GM19035 (cell line): Measurements from ENCODE around the gene NPHS1.
"Not testable (repeated sequence)": the region's sequence is repeated elsewhere in the genome, so short reads cannot be mapped to it uniquely, and the experiment has no call there.

Source experiments
- ATAC-seq: cut with Tn5 transposase; IDR thresholded peaks from one replicate; pipeline ENCODE4 v1.9.1; 2021; ENCODE audit not compliant: unreplicated experiment

Gene NPHS1

GRCh38 chr19:35813043-35813890 is 39.0 kb downstream of the NPHS1 start:
- ATAC-seq: no peak

- ATAC-seq: no peak
These were observed 39.9 kb downstream of the NPHS1 start, which contains the start of gene PRODH2 for GRCh38 chr19:35812220-35813042. Gene PRODH2, minus strand, starts transcription at chr19:35812845. Its CDS starts 40 bp downstream, at chr19:35812805.

DNA sequence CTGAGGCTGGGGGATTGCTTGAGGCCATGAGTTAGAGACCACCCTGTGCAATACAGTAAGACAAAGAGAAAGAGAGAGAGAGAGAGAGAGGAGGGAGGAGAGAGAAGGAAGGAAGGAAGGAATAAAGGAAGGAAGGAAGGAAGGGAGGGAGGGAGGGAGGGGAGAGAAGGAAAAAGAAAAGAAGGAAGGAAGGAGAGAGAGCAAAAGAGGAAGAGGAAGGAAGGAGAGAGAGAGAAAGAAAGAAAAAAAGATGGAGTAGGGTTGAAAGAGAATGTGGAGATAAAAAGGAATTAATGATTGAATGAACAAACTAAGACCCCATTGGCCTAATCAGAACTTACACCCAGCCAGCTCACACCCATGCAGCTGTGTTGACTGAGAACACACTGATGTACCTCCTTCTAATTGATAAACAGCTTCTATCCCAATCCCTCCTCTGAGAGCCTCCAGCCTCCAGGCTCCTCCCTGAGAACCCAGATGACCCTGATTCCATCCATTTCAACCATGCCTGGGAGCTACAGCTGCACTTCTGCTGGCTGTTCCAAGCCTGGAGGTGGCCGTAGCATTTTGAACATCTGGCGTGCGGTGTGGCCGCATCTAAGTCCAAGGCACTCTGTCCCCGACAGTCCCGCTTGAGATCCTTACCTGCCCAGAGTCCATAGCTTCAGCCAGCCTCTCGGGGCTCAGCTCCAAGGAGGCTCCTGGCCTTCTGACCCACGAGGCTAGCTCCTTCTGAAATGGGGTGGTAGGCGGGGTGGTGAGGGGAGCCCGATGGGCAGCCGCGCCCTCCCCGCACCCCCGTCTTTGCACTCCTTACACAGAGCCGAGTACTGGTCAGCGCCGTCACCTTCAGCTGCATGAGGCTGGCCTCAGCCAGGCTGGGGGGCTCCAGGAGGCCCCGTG is 40.7 kb downstream of the NPHS1 start:
- ATAC-seq: no peak

DNA sequence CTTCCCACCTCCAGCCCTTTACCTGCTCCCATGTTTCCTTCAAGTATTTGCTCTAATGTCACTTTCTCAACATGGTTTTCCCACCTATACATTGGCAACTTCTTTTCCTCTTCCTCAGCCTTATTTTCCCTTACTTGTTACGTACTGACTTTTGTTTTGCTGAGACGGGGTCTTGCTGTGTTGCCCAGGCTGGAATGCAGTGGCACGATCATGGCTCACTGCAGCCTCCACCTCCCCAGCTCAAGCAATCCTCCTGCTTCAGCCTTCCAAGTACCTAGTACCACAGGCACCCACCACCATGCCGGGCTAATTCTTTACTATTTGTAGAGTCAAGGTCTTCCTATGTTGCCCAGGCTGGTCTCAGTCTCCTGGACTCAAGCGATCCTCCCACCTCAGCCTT is 44.7 kb downstream of the NPHS1 start:
- ATAC-seq: no peak

- no peak for ATAC-seq
These were observed 45.7 kb downstream of the NPHS1 start for GRCh38 chr19:35806597-35806996.

DNA sequence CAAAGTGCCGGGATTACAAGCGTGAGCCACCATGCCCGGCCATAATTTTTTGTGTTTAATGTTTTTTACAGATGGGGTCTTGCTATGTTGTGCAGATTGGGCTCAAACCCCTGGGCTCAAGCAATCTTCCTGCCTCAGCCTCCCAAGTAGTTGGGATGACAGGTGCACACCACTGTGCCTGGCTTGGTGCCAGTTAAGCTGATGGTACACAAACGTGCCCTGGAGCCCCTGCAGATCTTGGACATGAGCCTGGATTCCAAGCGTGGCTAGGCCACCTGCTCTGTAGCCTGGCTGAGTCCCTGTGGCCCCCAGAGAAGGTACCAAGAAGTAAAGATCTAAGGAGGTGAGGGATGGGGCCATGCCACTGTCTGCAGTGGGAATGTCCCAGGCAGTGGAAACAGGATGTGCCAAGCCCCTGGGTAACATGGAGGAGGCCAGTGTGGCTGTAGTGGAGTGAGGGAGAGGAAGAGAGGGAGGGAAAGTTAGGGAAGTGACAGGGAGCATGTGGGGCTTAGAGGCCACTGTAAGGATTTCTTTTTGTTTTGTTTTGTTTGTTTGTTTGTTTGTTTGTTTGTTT is 46.7 kb downstream of the NPHS1 start:
- no peak for ATAC-seq

- ATAC-seq: no peak
These were observed 50.5 kb downstream of the NPHS1 start for GRCh38 chr19:35801828-35802227.

GRCh38 chr19:35797663-35798062 is 54.6 kb downstream of the NPHS1 start:
- no peak for ATAC-seq

GRCh38 chr19:35796645-35797542 is 55.4 kb downstream of the NPHS1 start:
- no peak for ATAC-seq

DNA sequence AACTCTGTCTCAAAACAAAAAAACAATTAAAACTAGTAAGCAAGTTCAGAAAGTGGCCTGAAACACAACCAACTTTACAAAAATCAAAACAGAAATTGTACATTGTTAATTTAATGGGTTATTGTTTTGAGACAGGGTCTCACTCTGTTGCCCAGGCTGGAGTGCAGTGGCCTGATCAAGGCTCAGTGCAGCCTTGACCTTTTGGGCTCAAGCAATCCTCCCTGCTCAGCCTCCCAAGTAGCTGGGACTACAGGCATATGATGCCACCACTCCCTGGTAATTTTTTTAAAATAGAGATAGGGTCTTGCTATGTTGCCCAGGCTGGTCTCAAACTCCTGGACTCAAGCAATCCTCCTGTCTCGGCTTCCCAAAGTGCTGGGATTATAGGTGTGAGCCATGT is 56.7 kb downstream of the NPHS1 start:
- ATAC-seq: not testable (repeated sequence)

GRCh38 chr19:35793381-35794165 is 58.7 kb downstream of the NPHS1 start:
- ATAC-seq: no peak

DNA sequence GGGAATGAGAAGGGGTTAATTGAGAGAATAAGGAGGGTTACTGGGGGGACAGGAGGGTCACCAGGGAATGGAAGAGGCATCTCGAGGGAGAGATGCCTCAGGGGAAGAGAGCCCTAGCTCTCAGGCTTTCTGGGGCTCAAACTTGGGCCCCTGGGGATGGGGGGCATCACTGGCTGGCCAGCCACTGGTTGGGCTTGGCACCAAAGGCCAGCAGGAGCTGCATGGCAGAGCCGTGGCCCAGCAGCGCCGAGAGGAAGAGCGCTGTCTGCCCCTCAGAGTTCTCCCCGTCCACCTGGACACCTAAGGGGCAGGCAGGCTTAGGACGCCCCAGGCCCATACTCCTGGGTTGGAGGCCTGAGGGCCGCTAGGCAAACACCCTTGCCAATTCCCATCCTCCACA is 59.4 kb downstream of the NPHS1 start:
- no peak for ATAC-seq

- ATAC-seq: no peak
These were observed 60.0 kb downstream of the NPHS1 start for GRCh38 chr19:35792312-35792711.

- no peak for ATAC-seq
These were observed 60.5 kb downstream of the NPHS1 start for GRCh38 chr19:35791814-35792279.

GRCh38 chr19:35790981-35791813 is 61.1 kb downstream of the NPHS1 start:
- ATAC-seq: no peak

GRCh38 chr19:35789978-35790944 is 62.0 kb downstream of the NPHS1 start:
- no peak for ATAC-seq
